Lower leg skin (tissue), 4 donors: Measurements from ENCODE around the gene OXSR1. TPM values are rescaled to one million over a fixed set of nuclear protein-coding genes. Genes with fewer than 3 reads are reported as not detected.
A peak's percentile ranks its signal among the peaks of the same experiment; 100 is the strongest.
"Not testable (repeated sequence)": the region's sequence is repeated elsewhere in the genome, so short reads cannot be mapped to it uniquely, and the experiment has no call there.

ENCODE experiments used
- DNase-seq, 2 donors: peaks; one replicate each; pipeline ENCODE4 v3.0.0-alpha.2; 2019; ENCODE audit warnings: low spot score in 2 of 2
- H3K4me3 ChIP-seq: fragments of 200-600 bp; sonication (generic); 2 replicates; pipeline ENCODE4 v1.5.1; 2017; ENCODE audit warnings: mild to moderate bottlenecking, low read depth; ENCODE audit not compliant: poor library complexity, severe bottlenecking
- CTCF ChIP-seq, 3 donors: fragments of 450-650 bp; IDR thresholded peaks; one replicate each; pipeline ENCODE4 v1.5.1; 2016; ENCODE audit warnings: antibody characterized with exemption in 3 of 3, mild to moderate bottlenecking in 3 of 3, moderate library complexity in 2 of 3
- POLR2A ChIP-seq, 2 donors: fragments of 450-650 bp; IDR thresholded peaks; one replicate each; pipeline ENCODE4 v1.6.1; 2016 to 2017; ENCODE audit warnings: antibody characterized with exemption in 2 of 2, mild to moderate bottlenecking in 1 of 2, moderate library complexity in 1 of 2
- WGBS, 2 donors: methylation state at CpG; one replicate each; pipeline ENCODE4 v1.1.5; 2018; 5-methylcytosine and 5-hydroxymethylcytosine counted together
- intact Hi-C: fragments of 100-400 bp; cut with DNase I; formaldehyde crosslinking; loops from one replicate; pipeline ENCODE4 v1.15.0; 2023; ENCODE audit warnings: low total_unique reads
- total RNA-seq, 4 donors: library from RNA; depleted of rRNA; stranded (reverse); fragments of >200 nt; gene quantifications; one replicate each; pipeline ENCODE4 v1.1.0, GENCODE V29; 2016

The OXSR1 gene
- total RNA-seq, 4 donors from 2014 or later = 23.4 to 36.1 (median 31.6) TPM

GRCh38 chr3:38281895-38282686, 116.8 kb downstream of the OXSR1 start, which contains the start of gene SLC22A14:
SLC22A14 (plus strand) TSS chr3:38282294; CDS start chr3:38306027, 23,733 bp downstream.
- WGBS, 2 donors = 89 to 91% methylated on average over 14 of the region's 14 CpGs
- intact Hi-C loops = no loop called here
- no peak within 1 kb of the TSS for H3K4me3 ChIP-seq
- peak in 1 of 2 donors; percentile 76 for DNase-seq
- TF ChIP-seq CTCF (IDR thresholded peaks at IDR 0.05) (no peak), POLR2A (IDR thresholded peaks at IDR 0.05) (no peak)

GRCh38 chr3:38283810-38284755, 118.7 kb downstream of the OXSR1 start:
- peak; percentile 24 to 83 for DNase-seq
- intact Hi-C loops = no loop called here
- TF ChIP-seq POLR2A (IDR thresholded peaks at IDR 0.05) (no peak), CTCF (IDR thresholded peaks at IDR 0.05) (no peak)
- 49 to 66% methylated on average over 16 of the region's 16 CpGs for WGBS, 2 donors
- no peak overlapping the region for H3K4me3 ChIP-seq

- TF ChIP-seq POLR2A (IDR thresholded peaks at IDR 0.05) = no peak
- TF ChIP-seq CTCF (IDR thresholded peaks at IDR 0.05) = no peak
- intact Hi-C loops = no loop called here
- WGBS, 2 donors = 73 to 75% methylated on average over 6 of the region's 6 CpGs
- no peak overlapping the region for H3K4me3 ChIP-seq
- DNase-seq = no peak
Measured at GRCh38 chr3:38284756-38285150, 119.4 kb downstream of the OXSR1 start.

GRCh38 chr3:38289286-38290217, 124.2 kb downstream of the OXSR1 start:
- H3K4me3 ChIP-seq, intact Hi-C loops, DNase-seq: not testable (repeated sequence)
- 93 to 96% methylated on average over 16 of the region's 16 CpGs for WGBS, 2 donors

GRCh38 chr3:38297053-38297452, 131.7 kb downstream of the OXSR1 start:
- 56 to 67% methylated on average over 4 of the region's 4 CpGs for WGBS, 2 donors
- DNase-seq, intact Hi-C loops, H3K4me3 ChIP-seq: not testable (repeated sequence)

GRCh38 chr3:38297537-38297936, 132.2 kb downstream of the OXSR1 start:
- no peak for DNase-seq
- TF ChIP-seq CTCF (IDR thresholded peaks at IDR 0.05) = no peak
- TF ChIP-seq POLR2A (IDR thresholded peaks at IDR 0.05) = no peak
- intact Hi-C loops = no loop called here
- H3K4me3 ChIP-seq = no peak overlapping the region
